Adrenal gland (tissue), 5 donors: ENCODE measurements around the gene STARD8.

Source experiments
- CTCF ChIP-seq, 6 experiments: fragments of 450-650 bp in 4 of 6; fragments of 200-600 bp in 2 of 6; sonication (generic) in 1 of 6; IDR thresholded peaks; 1 replicate in 5 of 6; 2 replicates in 1 of 6; pipeline versions ENCODE4 v1.5.1 to v1.8.0; 2016 to 2021; ENCODE audit warnings: antibody characterized with exemption in 6 of 6, mild to moderate bottlenecking in 2 of 6, moderate library complexity in 1 of 6
- POLR2A ChIP-seq, 2 donors: fragments of 450-650 bp; IDR thresholded peaks; one replicate each; pipeline ENCODE4 v1.6.1; 2017; ENCODE audit warnings: antibody characterized with exemption in 2 of 2, mild to moderate bottlenecking in 2 of 2, moderate library complexity in 1 of 2
- donor health status: DM: no; HTN: no; CAD: no.

- TF ChIP-seq CTCF (IDR thresholded peaks at IDR 0.05) = no peak
- TF ChIP-seq POLR2A (IDR thresholded peaks at IDR 0.05) = no peak
These were observed 76.2 kb downstream of the STARD8 start for GRCh38 chrX:68723491-68724155.
